OCI-LY3 (cell line): ENCODE data around the gene BASP1.
"Not testable (repeated sequence)": the region's sequence is repeated elsewhere in the genome, so short reads cannot be mapped to it uniquely, and the experiment has no call there.

ENCODE experiments used
- EZH2phosphoT487 ChIP-seq: fragments of 200-600 bp; shearing (Covaris generic); IDR thresholded peaks from 2 replicates; pipeline ENCODE4 v1.6.1; 2018; ENCODE audit warnings: antibody characterized with exemption, mixed run types, low read depth
- TF ChIP-seq, protein P1 (sequence below): fragments of 200-600, 300-600 bp; sonication (generic); IDR thresholded peaks from 2 replicates; pipeline ENCODE4 v1.5.1; 2014; ENCODE audit warnings: antibody characterized with exemption, low read length, low read depth

- TF ChIP-seq, protein P1, sequence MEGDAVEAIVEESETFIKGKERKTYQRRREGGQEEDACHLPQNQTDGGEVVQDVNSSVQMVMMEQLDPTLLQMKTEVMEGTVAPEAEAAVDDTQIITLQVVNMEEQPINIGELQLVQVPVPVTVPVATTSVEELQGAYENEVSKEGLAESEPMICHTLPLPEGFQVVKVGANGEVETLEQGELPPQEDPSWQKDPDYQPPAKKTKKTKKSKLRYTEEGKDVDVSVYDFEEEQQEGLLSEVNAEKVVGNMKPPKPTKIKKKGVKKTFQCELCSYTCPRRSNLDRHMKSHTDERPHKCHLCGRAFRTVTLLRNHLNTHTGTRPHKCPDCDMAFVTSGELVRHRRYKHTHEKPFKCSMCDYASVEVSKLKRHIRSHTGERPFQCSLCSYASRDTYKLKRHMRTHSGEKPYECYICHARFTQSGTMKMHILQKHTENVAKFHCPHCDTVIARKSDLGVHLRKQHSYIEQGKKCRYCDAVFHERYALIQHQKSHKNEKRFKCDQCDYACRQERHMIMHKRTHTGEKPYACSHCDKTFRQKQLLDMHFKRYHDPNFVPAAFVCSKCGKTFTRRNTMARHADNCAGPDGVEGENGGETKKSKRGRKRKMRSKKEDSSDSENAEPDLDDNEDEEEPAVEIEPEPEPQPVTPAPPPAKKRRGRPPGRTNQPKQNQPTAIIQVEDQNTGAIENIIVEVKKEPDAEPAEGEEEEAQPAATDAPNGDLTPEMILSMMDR: not testable (repeated sequence)
- TF ChIP-seq EZH2phosphoT487: not testable (repeated sequence)
Observed at GRCh38 chr5:17307440-17307839, 90.0 kb downstream of the BASP1 start.
